Motor neuron (in vitro differentiated cells): ENCODE results near the gene TRIL. TPM values are rescaled to one million over a fixed set of nuclear protein-coding genes. Genes with fewer than 3 reads are reported as not detected.

ENCODE experiments used
- ATAC-seq, 8 experiments: fragments of 200-7000 bp; cut with Tn5 transposase; replicated peaks in 6 of 8; 2 replicates each; pipeline ENCODE4 v1.8.0; 2021; ENCODE audit warnings: mild to moderate bottlenecking in 8 of 8, moderate library complexity in 8 of 8
- H3K27ac ChIP-seq, 2 donors: fragments of 250-450 bp; sonication (Bioruptor Pico); 2 replicates each; pipeline ENCODE4 v1.9.0; 2021; ENCODE audit warnings: antibody characterized with exemption in 2 of 2, mild to moderate bottlenecking in 2 of 2, moderate library complexity in 1 of 2
- H3K4me1 ChIP-seq, 2 donors: fragments of 250-450 bp; sonication (Bioruptor Pico); replicated peaks in 1 of 2; 2 replicates each; pipeline ENCODE4 v1.6.1; 2021; ENCODE audit warnings: antibody characterized with exemption in 2 of 2, mild to moderate bottlenecking in 2 of 2, moderate library complexity in 1 of 2
- H3K4me3 ChIP-seq, 5 donors: fragments of 250-450 bp; sonication (Bioruptor Pico); 2 replicates each; pipeline ENCODE4 v1.9.0; 2021; ENCODE audit warnings: antibody characterized with exemption in 5 of 5, mild to moderate bottlenecking in 5 of 5, moderate library complexity in 4 of 5
- WGBS, 10 experiments: fragments of 450-650 bp; shearing (Covaris generic); methylation state at CpG; one replicate each; pipeline ENCODE4 v1.0.0; 2022; 5-methylcytosine and 5-hydroxymethylcytosine counted together
- in situ Hi-C, 9 experiments: fragments of 400-800 bp; cut with MboI; loops; one replicate each; pipeline ENCODE4 v1.15.0; 2021; ENCODE audit warnings: low sequenced_read_pairs in 9 of 9, low pct_unique_long_range_greater_than_20kb in 2 of 9; ENCODE audit not compliant: unreplicated experiment in 9 of 9
- total RNA-seq, 8 experiments: library from RNA; unstranded; fragments of 300-600 nt; gene quantifications; 2 replicates each; pipeline versions ENCODE4 v1.2.3 to v1.2.4, GENCODE V29; 2022

Gene TRIL
- total RNA-seq, 8 experiments from 2014 or later: 0.31 to 6.1 (median 0.78) TPM

DNA sequence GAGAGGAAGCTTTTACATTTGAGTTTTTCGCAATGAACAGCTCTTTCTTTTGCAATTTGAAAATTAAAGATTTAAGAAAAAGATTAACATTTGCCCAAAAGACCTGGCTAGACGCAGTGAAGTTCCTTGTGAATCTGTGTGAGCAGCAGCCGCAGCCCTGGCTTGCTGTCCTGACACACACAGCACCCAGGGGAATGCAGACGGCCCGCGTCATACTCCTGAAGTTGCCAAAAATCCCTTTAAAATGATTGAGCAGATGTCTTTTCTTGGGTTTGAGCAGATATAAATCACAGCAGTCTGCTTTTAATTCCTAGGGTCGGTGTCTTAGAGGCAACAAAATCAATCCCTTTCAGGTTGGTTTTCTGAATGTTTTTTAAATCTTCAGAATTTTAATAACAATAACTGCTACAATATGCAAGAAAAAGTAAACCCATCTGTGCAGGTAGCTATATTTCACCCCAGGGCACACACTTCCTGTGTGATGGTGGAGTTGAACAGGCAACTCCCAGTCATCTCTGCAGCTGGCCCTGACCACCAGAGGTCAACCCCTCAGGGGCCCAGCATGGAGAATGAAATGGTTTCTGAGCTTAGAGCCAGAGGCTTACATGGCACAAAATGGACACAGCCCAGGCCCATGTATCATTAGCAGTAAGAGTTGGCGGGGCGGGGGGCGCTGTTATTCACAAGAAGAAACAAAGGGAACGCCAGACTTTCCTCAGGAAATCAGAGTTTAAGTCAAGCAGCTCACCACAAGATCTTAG, 32.2 kb upstream of the TRIL start:
- WGBS, 10 experiments: 13 to 95% (median 82%) methylated on average over 1 to 10 of the region's 11 CpGs; no CpG with 5 or more reads in 2 of the 10 experiments
- peaks cover 21 to 22% of the 10 kb centered on the region in 2 donors for H3K4me1 ChIP-seq
- in situ Hi-C loops: no loop called here
- no peak overlapping the region for H3K4me3 ChIP-seq
- peak in 4 of 8 experiments; percentile 32 to 46 (median 38) for ATAC-seq
- H3K27ac ChIP-seq: no peak overlapping the region

DNA sequence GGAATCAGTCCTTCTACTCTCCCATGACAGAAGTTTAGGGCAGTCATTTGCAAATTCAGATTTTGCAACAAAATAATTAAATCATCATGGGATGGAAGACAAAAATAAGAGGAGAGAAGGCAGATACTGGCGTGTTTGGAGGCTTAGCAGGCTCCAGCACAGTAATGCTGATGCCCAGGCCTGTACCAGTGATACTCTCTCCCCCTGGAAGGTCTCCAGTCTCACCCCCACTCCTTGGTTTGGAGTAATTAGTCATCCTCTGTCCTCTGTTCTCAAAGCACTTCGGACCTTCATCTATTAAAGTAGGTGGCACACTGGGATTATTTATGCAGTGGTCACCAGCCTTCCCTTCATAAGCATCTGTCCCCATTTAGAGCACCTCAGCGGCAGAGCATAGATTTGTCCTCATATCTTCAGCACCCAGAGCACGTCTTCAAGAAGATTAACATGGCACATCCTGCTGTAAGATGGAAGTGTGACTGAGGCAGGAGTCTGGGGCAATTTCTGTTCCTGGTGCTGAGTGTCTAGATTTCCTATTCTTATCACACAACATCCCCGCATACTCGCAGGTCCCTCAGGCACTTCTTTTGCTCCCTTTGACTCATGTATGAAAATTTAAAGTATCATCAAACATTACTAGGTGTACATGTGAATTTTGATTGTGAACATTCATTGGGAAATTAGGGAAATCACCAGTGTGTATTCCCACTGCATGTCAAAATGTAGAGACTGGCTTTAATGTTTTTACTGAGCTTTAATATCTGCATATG, 31.3 kb upstream of the TRIL start:
- no peak overlapping the region for H3K4me3 ChIP-seq
- H3K4me1 ChIP-seq: peaks cover 27 to 29% of the 10 kb centered on the region in 2 donors
- 25 to 100% (median 83%) methylated on average over 1 to 6 of the region's 6 CpGs; no CpG with 5 or more reads in 2 of the 10 experiments for WGBS, 10 experiments
- no peak overlapping the region for H3K27ac ChIP-seq
- in situ Hi-C loops: no loop called here
- ATAC-seq: no peak

DNA sequence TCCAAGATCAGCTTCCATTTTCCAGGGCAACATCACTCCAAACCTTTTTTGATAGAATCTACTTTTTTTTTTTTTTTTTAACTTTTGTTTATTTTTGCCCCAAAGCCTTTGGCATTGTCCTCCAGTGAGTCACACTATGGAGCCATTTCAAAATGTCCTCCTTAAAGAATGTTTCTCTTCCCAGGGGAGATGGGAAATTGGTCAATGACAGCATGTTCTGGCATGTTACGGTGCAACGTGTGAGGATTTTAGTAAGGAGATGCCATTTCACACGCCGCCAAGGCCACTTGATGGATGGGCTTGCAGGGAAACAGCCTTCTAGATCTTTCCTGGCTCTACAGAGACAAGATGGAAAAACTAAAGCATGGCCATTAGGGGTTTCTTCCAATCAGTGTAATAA, 30.7 kb upstream of the TRIL start:
- in situ Hi-C loops: no loop called here
- 10 to 97% (median 81%) methylated on average over 2 to 4 of the region's 4 CpGs for WGBS, 10 experiments
- no peak overlapping the region for H3K4me3 ChIP-seq
- peaks cover 28 to 32% of the 10 kb centered on the region in 2 donors for H3K4me1 ChIP-seq
- ATAC-seq: peak in 2 of 8 experiments; percentile 29 to 49
- H3K27ac ChIP-seq: no peak overlapping the region

DNA sequence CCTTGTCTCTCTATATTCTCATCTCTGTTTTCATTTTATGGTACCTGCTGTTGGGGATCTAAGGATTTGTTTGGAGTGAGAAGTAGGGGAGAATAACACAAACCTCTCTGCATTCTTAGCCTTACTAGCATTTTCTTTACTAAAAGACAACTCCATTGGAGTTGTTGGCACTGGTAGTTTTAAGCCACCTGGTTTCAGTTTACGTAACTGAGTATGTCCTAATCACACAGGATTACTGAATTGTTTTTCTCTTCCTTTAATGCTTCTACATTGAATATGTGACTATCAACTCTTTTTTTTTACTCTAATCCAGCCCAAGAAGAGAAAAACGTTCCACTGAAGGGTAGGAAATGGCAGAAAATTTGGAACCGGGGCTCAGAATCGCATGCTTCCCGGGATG, 30.0 kb upstream of the TRIL start:
- peaks cover 28 to 32% of the 10 kb centered on the region in 2 donors for H3K4me1 ChIP-seq
- no peak overlapping the region for H3K27ac ChIP-seq
- in situ Hi-C loops: no loop called here
- H3K4me3 ChIP-seq: no peak overlapping the region
- WGBS, 10 experiments: 41 to 88% (median 80%) methylated on average over 2 to 5 of the region's 5 CpGs; no CpG with 5 or more reads in 1 of the 10 experiments
- ATAC-seq: no peak

DNA sequence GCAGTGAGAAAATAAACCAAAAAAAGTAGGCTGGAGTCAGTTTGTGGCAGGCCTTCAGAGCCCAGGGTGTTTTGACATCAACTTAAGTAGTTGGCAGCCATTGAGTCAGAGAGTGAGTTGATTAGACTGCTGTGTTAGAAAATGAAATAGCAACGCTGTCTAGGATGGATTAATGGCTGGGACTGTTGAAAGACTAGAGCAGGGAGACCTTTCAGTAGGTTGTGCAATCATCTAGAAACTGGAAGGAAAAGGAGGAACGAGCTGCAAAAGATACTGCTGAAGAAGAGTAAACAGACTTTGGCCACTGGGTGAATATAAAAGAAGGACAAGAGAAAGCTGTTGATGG, 28.6 kb upstream of the TRIL start:
- peak in 7 of 8 experiments; percentile 13 to 65 (median 27) for ATAC-seq
- peaks cover 28 to 32% of the 10 kb centered on the region in 2 donors for H3K4me1 ChIP-seq
- in situ Hi-C loops: no loop called here
- 0 to 64% (median 44%) methylated on average over 1 to 2 of the region's 2 CpGs; no CpG with 5 or more reads in 1 of the 10 experiments for WGBS, 10 experiments
- no peak overlapping the region for H3K4me3 ChIP-seq
- H3K27ac ChIP-seq: no peak overlapping the region

DNA sequence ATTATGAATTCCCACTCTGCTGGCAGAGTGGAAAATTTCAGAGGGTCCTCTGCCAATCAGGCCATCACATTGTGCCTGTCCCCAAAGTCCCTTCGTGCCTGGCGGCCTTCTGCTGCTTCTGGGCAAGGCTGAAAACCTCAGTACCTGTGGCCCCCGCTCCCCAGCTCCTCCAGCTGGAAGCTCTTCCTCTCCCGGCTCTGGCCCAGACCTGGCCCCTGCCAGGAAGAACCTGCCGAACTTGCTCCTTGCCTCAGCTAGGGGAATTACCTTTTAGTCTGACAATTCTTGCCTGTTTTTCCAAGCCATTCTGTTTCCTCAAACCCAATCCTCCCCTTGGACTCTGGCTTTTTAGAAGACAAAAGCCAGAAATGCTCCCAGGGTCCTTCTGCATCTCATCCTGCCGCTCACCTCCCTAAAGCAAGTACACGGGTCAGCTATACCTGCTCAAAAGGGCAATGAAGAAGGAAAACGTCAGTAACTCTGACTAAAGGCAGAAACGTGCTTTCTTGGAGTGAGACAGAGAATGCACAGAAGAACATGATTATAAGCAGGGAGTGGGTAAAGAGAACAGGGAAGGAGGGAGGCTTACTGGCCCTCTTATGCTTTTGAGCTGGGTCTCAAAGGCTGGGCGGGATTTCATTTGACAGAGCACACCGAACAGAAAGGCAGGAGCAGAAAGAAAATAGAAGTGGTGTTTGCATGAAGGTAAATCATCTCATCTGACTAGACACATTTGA, 28.1 kb upstream of the TRIL start:
- Histone ChIP-seq H3K4me1 (peaks cover 28 to 32% of the 10 kb centered on the region in 2 donors), H3K27ac (no peak overlapping the region), H3K4me3 (no peak overlapping the region)
- peak in 4 of 8 experiments; percentile 6 to 41 (median 21) for ATAC-seq
- in situ Hi-C loops: no loop called here
- 48 to 100% (median 75%) methylated on average over 2 to 7 of the region's 11 CpGs; no CpG with 5 or more reads in 1 of the 10 experiments for WGBS, 10 experiments

DNA sequence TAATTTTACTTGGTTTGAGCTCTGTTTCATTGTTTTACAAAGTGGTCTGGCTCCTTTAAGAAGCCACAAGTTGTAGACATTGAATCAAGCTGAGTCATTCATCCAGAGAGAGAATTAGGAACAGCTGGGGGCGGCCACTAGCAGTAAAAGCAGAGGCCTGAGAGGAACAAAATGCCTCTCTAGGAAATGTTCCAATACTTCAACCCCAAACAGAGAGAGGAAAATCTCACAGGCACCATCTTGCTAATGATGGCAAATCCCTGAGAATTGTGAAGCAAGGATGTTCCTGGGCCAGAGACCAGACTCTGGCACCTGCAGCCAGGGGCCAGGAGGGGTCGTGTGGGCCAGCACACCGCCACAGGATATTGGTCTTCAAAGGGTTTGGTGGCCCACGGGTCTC, 26.5 kb upstream of the TRIL start:
- Histone ChIP-seq H3K4me1 (peaks cover 22 to 27% of the 10 kb centered on the region in 2 donors), H3K27ac (no peak overlapping the region), H3K4me3 (no peak overlapping the region)
- peak in 7 of 8 experiments; percentile 53 to 83 (median 61) for ATAC-seq
- in situ Hi-C loops: no loop called here
- 0 to 60% (median 28%) methylated on average over 1 to 4 of the region's 4 CpGs; no CpG with 5 or more reads in 2 of the 10 experiments for WGBS, 10 experiments

DNA sequence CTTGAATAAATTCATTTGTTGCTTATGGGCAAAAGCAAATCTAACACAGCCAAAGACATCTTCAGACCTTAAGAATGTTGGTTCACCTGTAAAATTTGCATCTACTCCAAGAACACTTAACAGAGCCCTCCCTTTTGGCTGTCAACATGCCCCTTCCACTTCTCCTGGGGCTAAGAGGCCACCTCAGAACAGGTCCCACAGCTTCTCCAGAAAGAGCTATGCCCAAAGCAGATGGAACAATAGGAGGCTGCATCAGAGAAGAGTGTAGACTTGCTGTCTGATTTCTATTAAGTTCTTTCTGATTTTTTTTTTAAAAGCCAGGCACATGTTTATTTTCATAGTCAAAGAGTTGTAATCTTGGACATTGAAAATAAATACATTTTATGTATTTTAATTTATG, 26.1 kb upstream of the TRIL start:
- Histone ChIP-seq H3K4me3 (no peak overlapping the region), H3K27ac (no peak overlapping the region), H3K4me1 (peaks cover 22 to 27% of the 10 kb centered on the region in 2 donors)
- in situ Hi-C loops: no loop called here
- ATAC-seq: no peak

DNA sequence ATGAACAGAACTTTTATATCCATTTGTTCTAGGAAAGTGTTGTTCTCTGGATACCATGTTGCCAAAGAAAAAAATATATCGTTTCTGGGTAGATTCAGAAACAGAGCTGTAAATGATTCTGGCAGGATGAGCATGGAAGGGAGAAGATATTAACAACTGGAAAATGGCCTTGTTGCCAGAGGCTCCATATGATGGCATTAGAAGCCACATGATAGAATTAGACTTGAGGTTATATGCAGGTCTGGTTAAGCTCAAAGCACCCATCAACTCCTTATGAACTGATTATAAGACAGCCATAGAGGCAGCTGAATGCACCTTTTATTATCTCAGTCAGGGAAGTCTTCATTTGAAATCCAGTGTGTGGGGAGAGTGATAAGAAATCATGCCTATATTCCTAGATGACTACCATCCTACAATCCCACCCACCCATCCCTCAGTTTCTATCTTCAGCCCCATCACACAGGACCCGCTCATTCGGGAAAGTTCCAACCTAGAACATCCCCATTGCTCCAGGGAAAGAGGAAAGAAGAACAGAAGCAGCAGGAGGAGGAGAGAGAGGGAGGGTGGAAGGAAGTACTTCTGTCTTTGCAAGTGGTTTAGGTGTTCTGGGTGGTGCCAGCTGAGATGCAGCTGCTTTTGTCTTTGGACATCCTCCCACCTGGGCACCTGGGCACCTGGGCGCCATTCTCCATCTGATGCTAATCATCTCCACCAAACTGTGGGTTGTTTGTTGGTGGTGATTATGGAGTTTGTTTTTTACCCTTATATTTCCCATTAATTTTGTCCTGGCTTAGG, 25.5 kb upstream of the TRIL start:
- in situ Hi-C loops: no loop called here
- 20 to 100% (median 90%) methylated on average over 1 to 2 of the region's 4 CpGs; no CpG with 5 or more reads in 1 of the 10 experiments for WGBS, 10 experiments

DNA sequence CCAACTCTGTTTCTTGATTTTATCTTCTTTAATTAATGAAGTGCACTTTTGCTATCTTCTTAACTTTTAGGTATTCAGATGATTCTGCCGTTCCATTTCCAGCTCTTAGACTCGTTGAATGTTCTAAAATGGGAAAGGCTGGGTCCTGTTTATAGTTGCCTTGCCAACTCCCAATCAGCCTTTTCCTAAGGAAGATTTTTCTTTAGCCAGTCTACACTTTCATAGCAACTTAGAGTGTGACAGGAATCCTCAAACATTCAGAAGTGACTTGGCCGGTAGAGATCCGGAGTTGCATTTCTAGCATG, 23.0 kb upstream of the TRIL start:
- peaks cover 12 to 18% of the 10 kb centered on the region in 2 donors for H3K4me1 ChIP-seq
- H3K27ac ChIP-seq: no peak overlapping the region
- 15 to 100% (median 72%) methylated on average over 2 to 4 of the region's 4 CpGs; no CpG with 5 or more reads in 3 of the 10 experiments for WGBS, 10 experiments
- peak in 3 of 8 experiments; percentile 11 to 74 (median 18) for ATAC-seq
- H3K4me3 ChIP-seq: no peak overlapping the region
- in situ Hi-C loops: no loop called here

More for the DNA sequence above, 25.5 kb upstream of the TRIL start:
- Histone ChIP-seq H3K27ac (no peak overlapping the region), H3K4me1 (peaks cover 22 to 27% of the 10 kb centered on the region in 2 donors), H3K4me3 (no peak overlapping the region)
- ATAC-seq: no peak

DNA sequence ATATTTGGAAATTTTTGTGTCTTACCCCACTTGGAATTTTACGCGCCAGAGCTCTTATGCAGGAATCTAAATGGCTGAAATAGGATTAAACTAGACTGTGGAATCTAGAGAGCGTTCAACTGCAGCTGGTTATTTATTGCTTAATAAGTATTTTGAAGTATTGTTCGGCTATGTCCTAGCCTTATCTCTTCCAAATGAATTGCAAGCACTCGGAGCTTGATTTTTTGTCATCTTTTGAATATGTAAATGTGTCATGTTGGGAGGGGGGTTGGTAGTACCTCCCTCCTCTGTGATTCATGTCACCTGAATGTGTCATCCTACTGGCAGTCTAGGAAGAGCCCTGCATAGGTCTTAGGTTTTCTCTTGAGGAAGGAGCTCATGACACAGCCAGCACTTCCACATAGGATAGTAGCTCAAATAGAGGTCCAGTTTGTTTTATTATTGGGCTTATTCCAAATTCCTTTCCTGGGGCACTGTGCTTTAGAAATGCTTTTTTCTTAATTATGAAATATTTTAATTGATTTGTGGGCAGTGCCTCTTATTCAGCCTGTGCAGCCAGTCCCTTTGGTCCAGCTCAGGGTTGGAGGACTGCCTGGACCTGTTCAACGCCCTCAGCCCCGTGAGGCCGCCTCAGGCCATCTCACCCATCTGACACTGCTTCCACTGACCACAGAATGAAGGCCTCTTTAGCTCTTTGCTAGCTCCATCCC, 22.5 kb upstream of the TRIL start:
- peak; percentile 50 to 83 (median 76) for ATAC-seq
- in situ Hi-C loops: no loop called here
- 0 to 100% (median 89%) methylated on average over 2 to 8 of the region's 8 CpGs for WGBS, 10 experiments
- Histone ChIP-seq H3K4me1 (peaks cover 12 to 15% of the 10 kb centered on the region in 2 donors), H3K27ac (no peak overlapping the region), H3K4me3 (no peak overlapping the region)

DNA sequence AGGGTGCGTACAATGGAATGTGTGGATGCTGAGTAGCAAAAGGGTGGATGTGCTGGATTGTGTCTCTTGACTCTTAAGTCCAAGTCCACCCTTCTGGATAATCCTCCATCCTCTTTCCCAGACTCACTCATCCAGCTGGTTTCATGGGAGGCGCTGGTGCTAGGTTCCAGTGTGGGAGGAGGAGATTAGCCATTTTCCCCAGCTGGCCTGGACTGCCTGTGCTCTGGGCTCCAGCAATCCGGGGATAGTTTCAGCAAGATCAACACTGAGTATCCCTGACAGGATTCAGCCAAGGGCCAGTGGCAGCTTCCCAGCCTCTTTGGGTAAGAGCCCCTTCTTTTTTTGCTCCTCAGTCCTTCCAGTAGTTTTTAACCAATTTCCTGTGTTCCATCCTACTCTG, 21.6 kb upstream of the TRIL start:
- in situ Hi-C loops: no loop called here
- Histone ChIP-seq H3K27ac (no peak overlapping the region), H3K4me3 (no peak overlapping the region), H3K4me1 (peaks cover 10 to 11% of the 10 kb centered on the region in 2 donors)
- no peak for ATAC-seq
- 44 to 100% (median 82%) methylated on average over 1 to 3 of the region's 3 CpGs; no CpG with 5 or more reads in 3 of the 10 experiments for WGBS, 10 experiments
